ENCODE data around the gene CCDC90B. TPM values are rescaled to one million over a fixed set of nuclear protein-coding genes. Genes with fewer than 3 reads are reported as not detected.

Gene CCDC90B
- total and polyA plus RNA-seq, 2 donors (not counting 1 experiment from before 2014, with no cell fraction given), result 66.2 to 109 TPM

DNA sequence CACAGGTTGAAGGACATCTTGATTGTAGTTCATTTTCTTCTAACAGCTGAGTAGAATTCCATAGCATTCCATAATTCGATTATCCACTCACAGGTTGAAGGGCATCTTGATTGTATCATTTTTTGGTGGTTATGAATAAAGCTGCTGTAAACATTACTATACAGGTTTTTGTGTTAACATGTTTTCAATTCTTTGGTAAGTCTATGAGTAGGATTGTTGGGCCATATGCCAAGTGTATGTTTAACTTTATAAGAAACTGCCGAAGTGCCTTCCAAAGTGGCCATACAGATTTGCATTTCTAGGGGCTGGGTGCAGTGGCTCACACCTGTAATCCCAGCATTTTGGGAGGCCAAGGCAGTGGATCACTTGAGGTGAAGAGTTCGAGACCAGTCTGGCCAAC lies 48.1 kb downstream of the CCDC90B start:
- peaks cover 2% of the 10 kb centered on the region for H4K20me1 ChIP-seq (ENCODE audit: control insufficient read depth, extremely low read depth, insufficient read depth, low read length)
- H3K79me2 ChIP-seq (ENCODE audit: control insufficient read depth, insufficient read depth, low read length), result no peaks in the 10 kb centered on the region
- H3K36me3 ChIP-seq (ENCODE audit: control insufficient read depth, insufficient read depth, low read length), result no peaks in the 10 kb centered on the region
- no peaks in the 10 kb centered on the region for H3K27me3 ChIP-seq (ENCODE audit: control insufficient read depth, insufficient read depth, low read length)
- H3K4me2 ChIP-seq (ENCODE audit: extremely low read depth, insufficient read depth, low read length), result no peak overlapping the region
- TF ChIP-seq, protein P1, sequence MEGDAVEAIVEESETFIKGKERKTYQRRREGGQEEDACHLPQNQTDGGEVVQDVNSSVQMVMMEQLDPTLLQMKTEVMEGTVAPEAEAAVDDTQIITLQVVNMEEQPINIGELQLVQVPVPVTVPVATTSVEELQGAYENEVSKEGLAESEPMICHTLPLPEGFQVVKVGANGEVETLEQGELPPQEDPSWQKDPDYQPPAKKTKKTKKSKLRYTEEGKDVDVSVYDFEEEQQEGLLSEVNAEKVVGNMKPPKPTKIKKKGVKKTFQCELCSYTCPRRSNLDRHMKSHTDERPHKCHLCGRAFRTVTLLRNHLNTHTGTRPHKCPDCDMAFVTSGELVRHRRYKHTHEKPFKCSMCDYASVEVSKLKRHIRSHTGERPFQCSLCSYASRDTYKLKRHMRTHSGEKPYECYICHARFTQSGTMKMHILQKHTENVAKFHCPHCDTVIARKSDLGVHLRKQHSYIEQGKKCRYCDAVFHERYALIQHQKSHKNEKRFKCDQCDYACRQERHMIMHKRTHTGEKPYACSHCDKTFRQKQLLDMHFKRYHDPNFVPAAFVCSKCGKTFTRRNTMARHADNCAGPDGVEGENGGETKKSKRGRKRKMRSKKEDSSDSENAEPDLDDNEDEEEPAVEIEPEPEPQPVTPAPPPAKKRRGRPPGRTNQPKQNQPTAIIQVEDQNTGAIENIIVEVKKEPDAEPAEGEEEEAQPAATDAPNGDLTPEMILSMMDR (conservative IDR thresholded peaks at IDR 0.05 in 1 of 2, IDR thresholded peaks at IDR 0.05 in 1 of 2; ENCODE audit: low read depth in 1 of 2, low read length in 2 of 2), result no peak
- no peak for TF ChIP-seq EZH2 (IDR thresholded peaks at IDR 0.05; ENCODE audit: low read length, missing control alignments)
- no peak overlapping the region for H2AFZ ChIP-seq (ENCODE audit: low read length)
- no peaks in the 10 kb centered on the region for H3K9me3 ChIP-seq (ENCODE audit: control insufficient read depth, insufficient read depth, low read depth, low read length)
- H3K27ac ChIP-seq (ENCODE audit: insufficient read depth, low read length), result no peak overlapping the region
- peak in 1 of 2 donors; percentile 8 for DNase-seq (ENCODE audit: low read depth in 2 of 2)
- no peaks in the 10 kb centered on the region for H3K4me1 ChIP-seq (ENCODE audit: control insufficient read depth, extremely low read depth, insufficient read depth, low read length)
- H3K9ac ChIP-seq (ENCODE audit: insufficient read depth, low read length), result no peak overlapping the region
- no peak overlapping the region for H3K4me3 ChIP-seq (replicated peaks in 1 of 4; ENCODE audit: control extremely low read depth in 1 of 4, insufficient read depth in 1 of 4, low read depth in 3 of 4, low read length in 4 of 4)

DNA sequence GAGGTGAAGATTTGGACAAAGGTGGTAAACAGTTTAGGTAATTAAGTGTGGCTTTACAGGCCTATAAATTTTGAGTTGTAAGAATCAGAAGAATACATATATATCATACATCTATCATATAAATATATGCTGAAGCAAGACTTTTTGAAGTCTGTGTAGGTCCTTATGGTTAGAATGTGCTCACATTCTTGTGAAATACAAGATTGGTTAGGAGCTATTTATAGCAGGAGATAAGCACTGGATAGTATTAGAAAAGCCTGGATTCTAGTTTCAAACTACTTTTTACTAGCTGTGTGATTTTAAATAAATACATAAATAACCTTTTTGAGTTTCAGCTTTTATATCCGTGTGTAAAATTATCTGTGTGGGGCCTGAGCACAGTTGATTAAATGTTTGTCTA lies 50.3 kb downstream of the CCDC90B start:
- Histone ChIP-seq H3K9ac (ENCODE audit: insufficient read depth, low read length) (no peak overlapping the region), H3K4me3 (replicated peaks in 1 of 4; ENCODE audit: control extremely low read depth in 1 of 4, insufficient read depth in 1 of 4, low read depth in 3 of 4, low read length in 4 of 4) (no peak overlapping the region), H2AFZ (ENCODE audit: low read length) (no peak overlapping the region), H4K20me1 (ENCODE audit: control insufficient read depth, extremely low read depth, insufficient read depth, low read length) (peaks cover 2% of the 10 kb centered on the region), H3K27ac (ENCODE audit: insufficient read depth, low read length) (no peak overlapping the region), H3K9me3 (ENCODE audit: control insufficient read depth, insufficient read depth, low read depth, low read length) (no peaks in the 10 kb centered on the region), H3K4me1 (ENCODE audit: control insufficient read depth, extremely low read depth, insufficient read depth, low read length) (no peaks in the 10 kb centered on the region), H3K79me2 (ENCODE audit: control insufficient read depth, insufficient read depth, low read length) (no peaks in the 10 kb centered on the region), H3K36me3 (ENCODE audit: control insufficient read depth, insufficient read depth, low read length) (no peaks in the 10 kb centered on the region), H3K4me2 (ENCODE audit: extremely low read depth, insufficient read depth, low read length) (no peak overlapping the region), H3K27me3 (ENCODE audit: control insufficient read depth, insufficient read depth, low read length) (no peaks in the 10 kb centered on the region)
- TF ChIP-seq, protein P1 (conservative IDR thresholded peaks at IDR 0.05 in 1 of 2, IDR thresholded peaks at IDR 0.05 in 1 of 2; ENCODE audit: low read depth in 1 of 2, low read length in 2 of 2), result no peak
- TF ChIP-seq EZH2 (IDR thresholded peaks at IDR 0.05; ENCODE audit: low read length, missing control alignments), result no peak
- DNase-seq (ENCODE audit: low read depth in 2 of 2), result peak in 1 of 2 donors; percentile 40

DNA sequence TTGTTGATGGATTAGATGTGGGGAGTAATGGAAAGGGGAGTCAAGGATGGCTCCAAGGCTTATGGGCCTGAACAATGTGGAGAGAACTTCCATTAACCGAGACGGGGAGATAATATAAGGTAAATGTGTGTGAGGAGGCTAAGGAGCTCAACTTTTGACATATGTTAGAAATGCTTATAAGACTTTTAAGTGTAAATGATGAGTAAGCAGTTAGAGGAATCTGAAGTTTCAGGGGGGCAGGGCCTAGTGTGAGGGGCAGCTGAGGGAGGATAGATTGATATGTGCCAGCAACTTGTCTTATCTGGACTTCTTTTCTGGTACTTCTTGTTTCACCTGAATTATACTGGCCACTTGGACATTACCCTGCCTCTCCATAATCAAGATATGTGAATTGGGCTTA lies 62.7 kb downstream of the CCDC90B start:
- no peaks in the 10 kb centered on the region for H3K36me3 ChIP-seq (ENCODE audit: control insufficient read depth, insufficient read depth, low read length)
- H3K4me1 ChIP-seq (ENCODE audit: control insufficient read depth, extremely low read depth, insufficient read depth, low read length), result no peaks in the 10 kb centered on the region
- H4K20me1 ChIP-seq (ENCODE audit: control insufficient read depth, extremely low read depth, insufficient read depth, low read length), result no peaks in the 10 kb centered on the region
- H3K9ac ChIP-seq (ENCODE audit: insufficient read depth, low read length), result no peak overlapping the region
- no peak overlapping the region for H3K4me2 ChIP-seq (ENCODE audit: extremely low read depth, insufficient read depth, low read length)
- H3K27me3 ChIP-seq (ENCODE audit: control insufficient read depth, insufficient read depth, low read length), result no peaks in the 10 kb centered on the region
- H3K79me2 ChIP-seq (ENCODE audit: control insufficient read depth, insufficient read depth, low read length), result no peaks in the 10 kb centered on the region
- no peak overlapping the region for H3K27ac ChIP-seq (ENCODE audit: insufficient read depth, low read length)
- H3K4me3 ChIP-seq (replicated peaks in 1 of 4; ENCODE audit: control extremely low read depth in 1 of 4, insufficient read depth in 1 of 4, low read depth in 3 of 4, low read length in 4 of 4), result no peak overlapping the region
- DNase-seq (ENCODE audit: low read depth in 2 of 2), result no peak
- H2AFZ ChIP-seq (ENCODE audit: low read length), result no peak overlapping the region
- TF ChIP-seq EZH2 (IDR thresholded peaks at IDR 0.05; ENCODE audit: low read length, missing control alignments), result no peak
- TF ChIP-seq, protein P1 (conservative IDR thresholded peaks at IDR 0.05 in 1 of 2, IDR thresholded peaks at IDR 0.05 in 1 of 2; ENCODE audit: low read depth in 1 of 2, low read length in 2 of 2), result no peak
- H3K9me3 ChIP-seq (ENCODE audit: control insufficient read depth, insufficient read depth, low read depth, low read length), result no peaks in the 10 kb centered on the region
